Right lobe of liver (tissue), 4 donors: ENCODE measurements around the gene PRKCI.

Experiments
- CTCF ChIP-seq, 4 donors: fragments of 200-600 bp in 3 of 4; fragments of 450-650 bp in 1 of 4; IDR thresholded peaks; one replicate each; pipeline versions ENCODE4 v1.5.1 to v1.8.0; 2016 to 2022; ENCODE audit warnings: antibody characterized with exemption in 4 of 4, mild to moderate bottlenecking in 2 of 4
- POLR2A ChIP-seq: fragments of 450-650 bp; IDR thresholded peaks from one replicate; pipeline ENCODE4 v1.6.1; 2017; ENCODE audit warnings: antibody characterized with exemption, mild to moderate bottlenecking
- donor health status: DM: no; HTN: no; CAD: no.
- donor health status: DM: no; HTN: no; CAD: no.
- donor health status: DM: no; HTN: yes; CAD: no.

GRCh38 chr3:170327040-170327808 lies 105.0 kb downstream of the PRKCI start:
- TF ChIP-seq CTCF (IDR thresholded peaks at IDR 0.05) (no peak), POLR2A (no peak)
